ENCODE results near the gene INO80B. TPM values are rescaled to one million over a fixed set of nuclear protein-coding genes. Genes with fewer than 3 reads are reported as not detected.

The INO80B gene
- total RNA-seq, 1 experiment from 2014 or later, result 24.0 TPM

- ChIA-PET CTCF (no interaction called here), POLR2A (no interaction called here), RAD21 (ENCODE audit: low non-redundant PET in 1 of 2, low total read pairs in 2 of 2, uncharacterized antibody in 2 of 2, unreplicated experiment in 2 of 2) (no interaction called here)
- Histone ChIP-seq H3K9me2 (ENCODE audit: insufficient read depth) (no peaks in the 10 kb centered on the region), H4K20me1 (ENCODE audit: insufficient read depth) (no peaks in the 10 kb centered on the region), H3K79me2 (ENCODE audit: insufficient read depth, low read length) (no peaks in the 10 kb centered on the region), H3K36me3 (ENCODE audit: control insufficient read depth in 1 of 2, insufficient read depth in 2 of 2, low read length in 2 of 2) (peaks cover 4 to 17% of the 10 kb centered on the region in 2 experiments; a peak in 2 of 4 replicates), H2AFZ (ENCODE audit: low read depth, low read length, poor library complexity, severe bottlenecking) (no peak overlapping the region), H3K9ac (ENCODE audit: low read length) (no peak overlapping the region), H3K27ac (ENCODE audit: low read depth, low read length) (no peak overlapping the region), H3K4me3 (replicated peaks in 1 of 2; ENCODE audit: low read depth in 1 of 2, low read length in 2 of 2) (no peak overlapping the region), H3K27me3 (ENCODE audit: insufficient read depth, low read length) (no peaks in the 10 kb centered on the region), H3K4me2 (ENCODE audit: low read length) (no peak overlapping the region), H3K4me1 (ENCODE audit: control insufficient read depth in 1 of 2, insufficient read depth in 2 of 2, low read length in 2 of 2) (peaks cover 0 to under 1% of the 10 kb centered on the region in 2 experiments; a peak in 1 of 4 replicates), H3K9me3 (ENCODE audit: control insufficient read depth in 1 of 2, insufficient read depth in 1 of 2, low read depth in 1 of 2, low read length in 2 of 2) (no peaks in the 10 kb centered on the region)
- TF ChIP-seq, protein P1, sequence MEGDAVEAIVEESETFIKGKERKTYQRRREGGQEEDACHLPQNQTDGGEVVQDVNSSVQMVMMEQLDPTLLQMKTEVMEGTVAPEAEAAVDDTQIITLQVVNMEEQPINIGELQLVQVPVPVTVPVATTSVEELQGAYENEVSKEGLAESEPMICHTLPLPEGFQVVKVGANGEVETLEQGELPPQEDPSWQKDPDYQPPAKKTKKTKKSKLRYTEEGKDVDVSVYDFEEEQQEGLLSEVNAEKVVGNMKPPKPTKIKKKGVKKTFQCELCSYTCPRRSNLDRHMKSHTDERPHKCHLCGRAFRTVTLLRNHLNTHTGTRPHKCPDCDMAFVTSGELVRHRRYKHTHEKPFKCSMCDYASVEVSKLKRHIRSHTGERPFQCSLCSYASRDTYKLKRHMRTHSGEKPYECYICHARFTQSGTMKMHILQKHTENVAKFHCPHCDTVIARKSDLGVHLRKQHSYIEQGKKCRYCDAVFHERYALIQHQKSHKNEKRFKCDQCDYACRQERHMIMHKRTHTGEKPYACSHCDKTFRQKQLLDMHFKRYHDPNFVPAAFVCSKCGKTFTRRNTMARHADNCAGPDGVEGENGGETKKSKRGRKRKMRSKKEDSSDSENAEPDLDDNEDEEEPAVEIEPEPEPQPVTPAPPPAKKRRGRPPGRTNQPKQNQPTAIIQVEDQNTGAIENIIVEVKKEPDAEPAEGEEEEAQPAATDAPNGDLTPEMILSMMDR (IDR thresholded peaks at IDR 0.05 in 2 of 3, conservative IDR thresholded peaks at IDR 0.05 in 1 of 3; ENCODE audit: borderline replicate concordance in 1 of 3, insufficient read depth in 1 of 3, low read depth in 2 of 3, low read length in 2 of 3), result no peak
- TF ChIP-seq ZFX (IDR thresholded peaks at IDR 0.05) (no peak), SRF (IDR thresholded peaks at IDR 0.05; ENCODE audit: low read depth) (no peak), EZH2 (IDR thresholded peaks at IDR 0.05) (no peak), FOSL1 (IDR thresholded peaks at IDR 0.05; ENCODE audit: low read depth) (no peak)
- no peak for DNase-seq (ENCODE audit: low read depth, low spot score)
- ATAC-seq, result no peak
- intact Hi-C loops (cut with micrococcal nuclease), result no loop called here
- no TSS peak for BruUV-seq (replicated peaks)
Observed at GRCh38 chr2:74493546-74493945, 38.7 kb downstream of the INO80B start.

- no peaks in the 10 kb centered on the region for H3K9me3 ChIP-seq (ENCODE audit: control insufficient read depth in 1 of 2, insufficient read depth in 1 of 2, low read depth in 1 of 2, low read length in 2 of 2)
- ChIA-PET CTCF (no interaction called here), POLR2A (no interaction called here), RAD21 (ENCODE audit: low non-redundant PET in 1 of 2, low total read pairs in 2 of 2, uncharacterized antibody in 2 of 2, unreplicated experiment in 2 of 2) (no interaction called here)
- no peak overlapping the region for H3K27ac ChIP-seq (ENCODE audit: low read depth, low read length)
- no peak overlapping the region for H2AFZ ChIP-seq (ENCODE audit: low read depth, low read length, poor library complexity, severe bottlenecking)
- no peak overlapping the region for H3K4me3 ChIP-seq (replicated peaks in 1 of 2; ENCODE audit: low read depth in 1 of 2, low read length in 2 of 2)
- TF ChIP-seq EZH2phosphoT487 (IDR thresholded peaks at IDR 0.05; ENCODE audit: borderline replicate concordance) (no peak), SRF (IDR thresholded peaks at IDR 0.05; ENCODE audit: low read depth) (no peak), ZFX (IDR thresholded peaks at IDR 0.05) (no peak)
- DNase-seq (ENCODE audit: low read depth, low spot score), result no peak
- H3K36me3 ChIP-seq (ENCODE audit: control insufficient read depth in 1 of 2, insufficient read depth in 2 of 2, low read length in 2 of 2), result peaks cover 4 to 17% of the 10 kb centered on the region in 2 experiments; a peak in 2 of 4 replicates
- no peaks in the 10 kb centered on the region for H4K20me1 ChIP-seq (ENCODE audit: insufficient read depth)
- no peaks in the 10 kb centered on the region for H3K27me3 ChIP-seq (ENCODE audit: insufficient read depth, low read length)
- H3K4me2 ChIP-seq (ENCODE audit: low read length), result no peak overlapping the region
- intact Hi-C loops (cut with micrococcal nuclease), result no loop called here
- no peaks in the 10 kb centered on the region for H3K9me2 ChIP-seq (ENCODE audit: insufficient read depth)
- BruUV-seq (replicated peaks), result TSS peak; percentile 4
- no peak overlapping the region for H3K9ac ChIP-seq (ENCODE audit: low read length)
- H3K4me1 ChIP-seq (ENCODE audit: control insufficient read depth in 1 of 2, insufficient read depth in 2 of 2, low read length in 2 of 2), result no peaks in the 10 kb centered on the region
- H3K79me2 ChIP-seq (ENCODE audit: insufficient read depth, low read length), result no peaks in the 10 kb centered on the region
- no peak for ATAC-seq
Observed at GRCh38 chr2:74495440-74495839, 40.6 kb downstream of the INO80B start.

All from HCT116 (cell line).